NCI-H128 (cell line): ENCODE results near the gene GNG7.

Experiments
- DNase-seq: peaks from one replicate; lab custom pipeline; 2025; ENCODE audit not compliant: unreplicated experiment; lab: John Stamatoyannopoulos, UW

Gene GNG7

DNA sequence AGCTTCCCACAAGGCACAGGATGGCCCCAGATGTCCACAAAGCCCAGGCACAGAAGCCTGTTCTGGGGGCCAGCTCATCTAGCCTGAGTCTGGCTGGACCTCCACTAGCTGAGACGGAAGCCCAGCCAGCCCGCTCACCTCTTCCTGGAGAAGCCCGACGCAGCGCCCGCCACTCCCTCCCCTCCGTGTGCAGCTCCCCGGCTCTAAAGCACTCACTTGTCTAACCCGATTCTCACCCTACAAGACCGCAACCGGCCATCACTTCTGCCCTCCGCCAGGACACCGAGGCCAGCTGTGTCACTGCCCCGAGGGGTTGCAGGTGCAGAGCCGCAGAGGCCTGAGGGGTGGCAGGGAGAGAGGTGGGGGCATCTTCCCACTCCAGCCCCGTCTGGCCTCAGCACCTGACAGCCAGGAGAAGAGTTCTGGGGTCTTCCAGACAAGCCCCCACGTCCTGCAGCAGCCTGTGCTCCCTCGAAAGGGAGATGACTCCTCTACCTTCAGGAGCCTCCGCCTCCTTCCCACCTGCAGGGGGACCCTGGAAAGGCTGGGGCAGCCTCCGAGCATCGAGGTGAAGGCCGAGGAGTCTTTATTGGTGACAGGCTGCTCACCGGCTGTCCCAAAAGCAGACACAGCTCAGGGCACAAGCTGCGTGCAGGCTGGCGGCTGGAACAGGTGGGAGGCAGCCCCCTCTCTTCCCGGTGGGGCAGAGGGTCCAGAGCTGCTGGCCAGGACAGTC lies 24.6 kb upstream of the GNG7 start:
- no peak for DNase-seq

DNA sequence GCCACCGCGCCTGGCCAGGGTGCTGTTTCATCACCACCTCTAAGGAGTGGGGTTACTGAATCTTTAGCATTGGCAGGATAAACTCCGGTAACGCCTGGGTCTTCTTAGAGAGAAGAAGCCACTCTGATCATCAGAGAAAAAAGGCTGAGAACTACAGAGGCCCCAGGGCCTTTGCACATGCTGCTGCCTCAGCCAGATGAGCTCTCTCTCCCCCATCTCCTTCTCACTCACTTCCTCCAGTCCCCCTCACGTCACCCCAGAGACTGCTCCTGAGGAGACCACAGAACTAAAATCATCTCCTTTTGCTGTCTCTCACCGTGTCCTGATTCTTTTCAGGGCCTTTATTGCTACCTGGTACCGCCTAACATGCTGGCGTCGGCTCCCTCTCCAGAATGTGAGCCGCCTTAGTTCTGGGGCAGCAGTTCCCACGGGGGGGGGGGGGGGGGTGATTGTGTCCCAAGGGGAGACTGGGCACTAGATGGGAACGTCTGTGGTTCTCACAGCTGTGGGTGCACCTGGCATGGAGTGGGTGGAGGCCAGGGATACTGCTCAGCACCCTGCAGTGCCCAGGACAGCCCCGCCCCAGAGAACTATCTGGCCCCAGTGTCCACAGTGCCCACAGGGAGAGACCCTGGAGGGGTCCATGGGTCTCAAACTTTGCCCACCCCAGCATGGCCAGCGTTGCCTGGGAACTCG lies 23.8 kb upstream of the GNG7 start:
- DNase-seq, result no peak

DNA sequence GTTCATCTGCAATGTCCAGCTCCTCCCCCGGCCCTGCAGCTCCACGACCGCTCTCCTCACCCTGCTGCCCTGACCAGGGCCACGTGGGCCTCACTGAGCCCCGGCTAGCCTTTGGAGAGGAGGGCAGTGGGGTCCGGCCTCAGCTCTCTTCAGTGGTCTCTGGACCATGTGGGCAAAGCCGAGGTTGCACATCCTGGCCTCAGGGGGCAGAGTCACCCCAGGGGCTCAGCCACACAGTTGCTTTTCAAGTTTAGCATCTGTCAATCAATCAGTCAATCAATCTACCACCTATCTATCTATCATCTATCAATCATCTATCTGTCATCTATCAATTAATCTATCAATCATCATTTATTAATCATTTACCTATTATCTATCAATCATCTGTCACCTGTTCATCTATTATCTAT lies 21.7 kb upstream of the GNG7 start:
- DNase-seq, result no peak

DNA sequence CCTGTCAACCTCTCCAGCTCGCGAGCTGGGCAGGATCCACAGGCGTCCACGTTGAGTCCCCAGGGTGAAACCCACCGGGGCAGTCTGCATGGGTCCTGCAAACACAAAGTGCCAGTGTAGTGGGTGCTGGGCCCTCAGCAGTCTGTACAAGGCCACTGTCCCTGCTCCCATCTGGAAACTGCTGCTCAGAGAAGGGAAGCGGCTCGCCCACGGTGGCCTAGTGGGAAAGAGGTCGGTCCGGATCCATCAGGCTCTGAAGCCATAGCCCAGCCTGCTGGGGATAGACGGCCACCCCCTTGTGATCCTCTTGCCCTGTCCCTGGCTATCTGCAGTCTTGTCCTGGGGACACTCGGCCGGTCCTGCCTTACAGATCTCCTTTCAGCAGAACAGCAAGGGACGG lies 21.3 kb upstream of the GNG7 start:
- DNase-seq, result no peak

DNA sequence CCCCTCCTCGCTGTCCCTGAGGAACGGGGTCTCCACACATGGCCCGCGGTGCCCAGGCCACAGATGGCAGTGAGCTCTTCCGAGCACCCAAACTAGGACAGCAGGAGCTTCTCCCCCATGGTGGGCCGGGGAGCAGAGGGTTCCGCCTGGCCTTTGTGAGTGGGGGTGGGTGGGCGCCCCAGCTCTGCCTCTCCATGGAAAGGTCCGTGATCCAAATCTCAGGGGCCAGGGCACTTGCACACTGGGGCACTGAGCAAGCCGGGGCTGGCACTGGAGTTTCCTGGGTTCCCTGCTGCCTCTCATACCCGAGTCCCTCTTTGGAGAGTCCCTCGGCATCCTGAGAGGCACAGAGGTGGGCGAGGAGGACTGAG lies 20.8 kb upstream of the GNG7 start:
- DNase-seq, result no peak

DNA sequence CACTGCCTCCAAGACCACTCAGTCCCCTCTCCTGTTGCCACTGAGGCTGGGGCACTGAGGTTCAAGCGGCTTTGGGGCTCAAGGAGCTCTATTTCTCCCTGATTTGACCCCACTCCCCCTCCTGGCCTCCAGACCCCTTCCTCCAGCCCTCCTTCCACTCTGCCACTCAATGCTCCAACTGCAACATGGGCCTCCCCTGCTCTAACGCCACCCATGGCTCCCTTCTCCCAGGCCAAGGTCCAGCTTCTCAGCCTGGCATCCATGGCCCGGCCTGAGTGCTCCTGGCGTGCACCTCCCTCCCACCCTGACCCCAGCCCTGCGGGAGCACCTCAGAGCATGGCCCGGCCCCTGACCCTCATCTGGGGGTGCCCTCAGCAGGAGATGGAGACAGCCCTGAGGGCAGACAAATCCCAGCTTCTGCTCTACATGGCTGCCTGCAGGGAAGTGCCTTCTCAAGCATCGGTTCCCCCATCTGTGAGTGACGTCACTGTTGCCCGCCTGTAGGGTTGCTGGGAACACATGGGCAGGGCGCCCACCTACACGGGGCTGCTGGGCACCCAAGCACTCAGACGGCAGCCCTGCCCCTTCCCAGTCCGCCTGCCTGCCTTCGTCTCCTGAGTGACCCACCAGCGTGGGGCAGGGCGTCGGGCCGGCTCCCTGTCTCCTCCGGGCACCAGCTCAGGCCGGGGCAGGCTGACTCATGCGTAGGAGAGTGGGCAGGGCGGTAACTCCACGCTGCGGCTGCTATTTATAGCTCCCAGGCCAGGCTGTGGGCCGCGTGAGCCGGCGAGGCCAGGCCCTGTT lies 20.2 kb upstream of the GNG7 start:
- no peak for DNase-seq

DNA sequence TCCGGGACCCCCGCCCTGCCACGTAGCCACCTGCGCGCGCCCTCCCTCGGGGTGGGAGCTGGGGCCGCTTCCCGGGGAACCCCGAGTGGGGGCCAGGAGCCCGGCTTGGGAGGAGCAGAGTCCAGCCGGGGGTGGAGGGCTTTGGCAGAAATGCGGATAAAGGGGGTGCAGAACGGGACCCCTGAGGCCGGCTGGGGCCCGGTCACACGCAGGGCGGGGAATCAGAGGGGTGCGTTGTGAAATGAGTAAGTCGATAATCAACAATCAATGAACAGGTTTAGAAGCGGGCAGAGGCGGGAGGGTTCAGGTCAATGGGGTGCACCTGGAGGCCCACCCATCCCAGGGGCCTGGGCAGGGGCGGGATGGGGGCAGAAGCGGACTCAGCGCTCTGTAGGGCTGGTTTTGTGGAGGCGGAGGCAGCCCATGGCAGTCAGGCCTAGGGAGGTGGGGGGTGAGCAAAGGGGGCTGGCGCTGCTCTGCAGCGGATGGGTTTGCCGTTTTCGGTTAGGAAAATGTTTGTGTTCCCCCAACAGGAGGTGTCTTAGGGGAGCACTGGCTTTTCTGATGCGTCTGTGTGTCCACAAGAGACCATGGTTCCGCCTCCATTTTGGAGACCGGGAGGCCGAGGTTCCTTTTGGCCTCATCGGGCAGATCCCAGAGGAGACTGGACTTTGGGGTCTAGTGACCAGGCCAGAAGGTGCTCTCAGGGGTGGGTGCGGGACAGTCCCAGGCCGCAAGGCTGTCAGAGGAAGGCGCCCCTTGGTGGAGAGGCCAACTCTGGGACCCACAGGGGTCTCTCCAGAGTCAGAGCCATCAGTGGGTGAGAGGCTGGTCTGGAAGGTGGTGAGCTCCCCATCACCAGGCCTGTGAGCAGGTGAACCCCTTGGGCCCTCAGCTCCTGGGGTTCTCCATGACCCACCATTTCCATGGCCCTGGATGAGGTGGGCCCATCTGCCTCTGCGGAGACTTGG lies 19.4 kb upstream of the GNG7 start:
- DNase-seq, result no peak

DNA sequence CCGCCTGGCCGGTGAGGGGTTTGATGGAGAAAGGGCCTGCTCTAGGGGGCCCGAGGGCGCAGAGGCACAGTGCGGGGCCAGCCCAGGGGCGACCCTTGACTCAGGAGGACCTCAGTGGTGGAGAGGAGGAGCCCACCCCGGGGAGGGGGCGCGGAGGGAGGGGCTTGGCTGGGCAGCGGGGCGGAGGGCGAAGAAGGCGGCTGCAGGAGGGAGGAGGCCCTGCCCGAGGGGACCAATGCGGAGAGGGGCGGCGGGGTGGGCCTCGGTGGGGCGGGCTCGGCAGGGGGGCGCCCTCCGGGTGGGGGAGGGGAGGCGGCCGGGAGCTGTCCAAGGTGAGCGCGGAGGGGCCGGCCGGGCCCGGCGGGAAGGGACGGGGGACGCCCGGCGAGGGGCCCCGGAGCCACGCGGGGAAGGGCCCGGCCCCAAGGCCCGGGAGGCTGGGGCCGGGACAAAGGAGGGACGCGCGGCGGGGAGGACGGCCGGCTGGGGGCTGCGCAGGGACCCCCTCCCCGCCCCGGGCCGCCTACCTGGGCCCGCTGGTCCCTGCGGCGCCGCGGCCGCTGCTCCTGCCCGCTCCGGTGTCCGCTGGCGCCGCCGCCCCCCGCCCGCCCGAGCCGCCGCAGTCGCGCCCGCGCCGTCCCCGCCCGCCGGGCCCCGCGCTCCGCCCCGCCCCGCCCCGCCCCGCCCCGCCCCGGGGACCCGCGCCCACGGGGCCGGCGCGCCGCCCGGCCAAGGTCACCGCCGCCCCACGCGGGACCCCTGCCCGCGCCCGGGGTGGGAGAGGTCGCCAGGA lies 18.5 kb upstream of the GNG7 start, which contains the start of gene DIRAS1:
DIRAS1 (minus strand) TSS at position 596 of the 793 bp plus-strand sequence. CDS start 3,566 bp downstream, outside the sequence.
- DNase-seq, result no peak

DNA sequence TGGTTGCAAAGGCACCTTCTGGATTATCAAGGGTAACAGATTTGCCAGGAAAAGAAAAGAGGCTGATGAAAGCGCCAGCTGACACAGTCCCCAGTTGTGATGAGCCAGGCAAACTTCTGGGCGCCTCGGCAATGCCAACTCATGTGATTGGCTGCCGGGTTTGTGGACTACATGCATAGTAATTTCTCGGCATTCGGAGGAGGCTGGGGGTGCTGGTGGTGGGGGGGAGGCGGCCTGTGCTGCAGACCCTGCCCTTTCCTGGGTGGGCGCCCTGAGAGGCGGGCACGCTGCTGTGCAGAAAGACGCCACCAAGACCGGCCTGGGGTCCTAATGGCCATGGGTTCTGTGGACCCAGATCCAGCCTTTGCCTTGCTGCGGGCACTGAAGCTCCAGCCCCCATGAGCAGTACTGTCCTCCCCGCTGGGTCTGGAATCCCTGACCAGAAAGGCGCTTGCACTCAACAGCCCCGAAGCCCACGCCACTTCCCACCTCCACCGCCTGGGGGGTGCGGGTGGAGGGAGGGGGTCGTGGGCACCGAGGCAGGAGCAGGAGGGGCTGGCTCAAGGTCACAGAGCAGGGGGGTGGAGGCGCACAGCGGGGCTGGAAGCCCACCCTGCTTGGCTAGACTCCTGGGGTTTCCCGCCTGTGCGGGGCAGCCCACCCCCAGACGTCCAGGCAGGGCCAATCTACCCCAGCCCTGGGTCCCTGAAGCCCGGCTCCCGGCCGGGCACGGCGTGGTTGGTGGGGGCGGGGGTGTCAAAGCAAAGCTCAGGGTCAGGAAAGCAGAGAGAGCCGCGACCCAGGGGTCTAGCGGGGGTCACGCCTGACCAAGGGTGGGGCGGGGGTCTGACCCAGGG lies 17.7 kb upstream of the GNG7 start:
- DNase-seq, result no peak

DNA sequence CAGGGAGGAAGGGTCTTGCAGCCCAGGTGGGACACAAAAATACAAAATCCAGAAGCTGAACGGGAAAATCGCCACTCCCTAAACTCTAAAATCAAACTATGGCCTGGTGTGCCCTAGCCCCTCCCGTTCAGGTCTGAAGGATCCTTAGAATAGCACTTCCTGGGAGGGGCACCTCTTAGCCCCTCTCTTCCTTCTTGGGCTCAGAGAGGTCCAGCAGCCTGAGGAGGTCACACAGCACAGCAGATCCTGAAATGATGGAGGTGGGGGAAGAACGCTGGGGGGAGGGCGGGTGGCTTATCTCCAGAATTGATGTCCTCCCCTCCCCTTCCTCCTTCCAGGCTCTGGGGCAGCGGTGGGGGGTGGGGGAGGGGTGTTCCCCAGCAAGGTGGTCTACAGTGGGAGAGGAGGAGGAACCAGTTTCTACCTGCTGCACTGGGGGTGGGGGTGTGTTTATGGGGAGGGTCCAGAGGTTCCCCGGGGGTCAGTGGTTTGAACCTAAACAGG lies 16.8 kb upstream of the GNG7 start:
- no peak for DNase-seq

DNA sequence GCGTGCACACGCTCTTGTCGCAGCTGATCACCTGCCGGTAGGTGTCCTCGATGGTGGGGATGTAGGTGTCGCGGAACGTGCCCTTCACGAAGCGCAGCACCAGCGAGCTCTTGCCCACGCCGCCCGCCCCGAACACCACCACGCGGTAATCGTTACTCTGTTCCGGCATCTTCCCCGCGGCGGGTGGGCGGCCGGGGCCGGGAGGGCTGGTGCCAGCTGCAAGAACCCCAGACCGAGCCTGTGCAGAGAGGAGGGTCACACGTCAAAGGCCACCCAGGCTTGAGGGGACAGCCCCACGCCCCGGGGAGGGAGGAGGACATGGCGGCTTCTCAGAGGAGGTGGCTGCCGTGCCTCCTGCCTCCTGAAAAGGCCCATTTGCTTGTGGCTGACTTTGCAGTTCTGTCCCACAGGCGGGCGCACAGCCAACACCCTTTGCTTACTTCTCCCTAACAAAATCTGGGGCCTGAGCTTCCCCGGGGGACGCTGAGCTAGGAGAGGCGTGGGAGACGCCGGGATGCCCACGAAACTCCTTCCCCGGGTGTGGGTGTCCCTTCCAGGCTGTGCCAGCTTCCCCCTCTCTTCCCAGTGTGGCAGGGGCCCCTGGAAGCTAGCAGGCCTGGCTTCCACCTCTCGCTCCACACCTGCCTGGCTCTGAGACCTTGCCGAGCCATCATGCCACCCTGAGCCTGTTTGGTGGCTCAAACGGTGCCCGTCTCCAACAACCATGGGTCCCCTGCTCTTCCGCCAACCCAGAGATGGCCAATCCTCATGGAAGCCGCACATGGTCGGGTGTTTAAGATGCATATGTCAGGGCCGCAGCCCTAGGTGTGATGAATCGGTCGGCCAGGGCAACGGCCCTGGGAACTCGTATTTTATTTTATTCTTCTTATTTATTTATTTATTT lies 15.4 kb upstream of the GNG7 start:
- no peak for DNase-seq

DNA sequence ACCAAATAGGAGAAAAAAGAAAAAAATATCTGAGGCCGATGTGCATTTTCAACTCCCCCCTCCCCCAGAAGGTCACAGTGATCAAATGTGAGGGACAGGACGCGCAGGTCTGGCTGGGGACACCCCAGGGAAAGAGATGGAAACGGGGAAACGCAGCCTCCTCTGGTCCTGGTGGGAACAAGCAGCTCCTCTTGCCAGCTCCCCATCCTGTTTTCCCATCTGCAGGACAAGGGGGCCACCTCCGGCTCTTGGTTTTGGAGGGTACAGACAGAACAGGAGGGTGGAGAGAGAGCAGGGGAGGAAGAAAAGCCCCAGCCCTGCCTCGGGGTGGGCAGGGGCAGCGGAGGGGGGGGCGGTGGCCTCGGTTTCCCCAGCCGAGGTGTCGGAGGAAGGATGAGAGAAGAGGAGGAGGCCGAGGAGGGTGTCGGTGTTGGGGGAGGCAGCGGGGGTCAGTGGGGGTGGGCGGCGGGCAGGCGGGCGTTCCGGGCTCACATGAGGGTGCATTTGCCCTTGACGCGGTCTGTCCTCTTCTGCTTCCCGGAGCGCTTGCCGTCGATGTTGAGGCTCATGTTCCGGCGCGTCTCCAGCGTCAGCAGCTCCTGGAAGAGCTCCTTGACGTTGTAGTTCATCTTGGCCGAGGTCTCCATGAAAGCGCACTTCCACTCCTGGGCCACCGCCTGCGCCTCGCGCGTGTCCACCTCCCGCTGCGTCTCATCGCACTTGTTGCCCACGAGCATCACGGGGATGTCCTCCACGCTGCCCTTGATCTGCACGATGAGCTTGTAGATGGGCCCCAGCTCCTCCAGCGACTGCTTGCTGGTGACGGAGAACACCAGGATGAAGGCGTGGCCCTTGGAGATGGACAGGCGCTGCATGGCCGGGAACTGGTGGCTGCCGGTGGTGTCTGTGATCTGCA lies 14.5 kb upstream of the GNG7 start:
- DNase-seq, result no peak

DNA sequence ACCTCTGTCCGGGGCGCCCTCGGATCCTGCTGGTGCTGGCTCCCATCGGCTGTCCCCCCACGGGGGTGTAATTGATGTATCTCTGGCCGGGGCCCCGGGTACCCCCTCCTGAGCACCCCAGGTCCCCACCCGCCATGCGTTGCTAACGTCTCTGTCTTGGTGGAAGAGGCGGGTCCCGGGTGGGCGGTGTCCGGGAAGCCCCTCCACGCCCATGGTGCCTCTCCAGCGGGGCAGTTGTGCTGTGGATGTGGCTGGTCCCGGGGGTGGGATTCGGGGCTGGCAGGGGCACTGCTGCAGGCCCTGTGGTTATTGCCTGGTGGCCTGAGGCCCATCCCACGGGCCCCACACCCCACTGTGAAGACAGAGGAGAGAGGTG lies 13.8 kb upstream of the GNG7 start:
- DNase-seq, result no peak

DNA sequence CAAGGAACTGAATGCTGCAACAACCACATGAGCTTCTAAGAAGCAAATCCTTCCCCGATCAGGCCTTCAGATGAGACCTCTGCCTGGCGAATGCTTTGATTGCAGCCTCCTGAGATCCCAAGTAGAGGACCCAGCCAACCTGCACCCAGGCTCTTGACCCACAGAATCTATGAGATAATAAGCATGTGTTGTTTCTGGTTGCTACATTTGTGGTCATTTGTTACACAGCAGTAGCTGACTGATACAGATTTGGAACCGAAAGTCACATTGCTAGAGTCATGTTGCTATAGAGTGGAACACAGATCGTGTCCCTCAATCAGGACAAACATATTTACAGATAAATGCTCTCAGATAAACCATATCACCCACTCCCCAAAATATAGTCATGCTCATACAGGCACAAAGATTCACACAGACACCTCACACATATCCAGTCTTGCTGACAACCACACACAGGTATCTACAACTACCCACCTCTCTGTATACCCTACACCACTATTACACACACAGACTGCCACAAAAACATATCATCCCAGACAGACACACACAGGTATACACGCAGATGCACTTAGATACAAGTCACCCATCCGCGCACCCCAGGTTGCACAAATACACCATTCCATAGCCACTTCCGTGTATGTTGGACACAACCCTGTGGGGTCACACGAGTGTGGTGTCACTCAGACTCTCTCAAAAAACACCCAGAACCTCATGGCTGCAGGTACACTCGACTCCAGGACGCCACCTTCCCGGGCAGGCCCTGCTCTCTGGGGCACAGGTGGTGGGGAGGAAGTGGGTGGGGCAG lies 13.2 kb upstream of the GNG7 start:
- no peak for DNase-seq

DNA sequence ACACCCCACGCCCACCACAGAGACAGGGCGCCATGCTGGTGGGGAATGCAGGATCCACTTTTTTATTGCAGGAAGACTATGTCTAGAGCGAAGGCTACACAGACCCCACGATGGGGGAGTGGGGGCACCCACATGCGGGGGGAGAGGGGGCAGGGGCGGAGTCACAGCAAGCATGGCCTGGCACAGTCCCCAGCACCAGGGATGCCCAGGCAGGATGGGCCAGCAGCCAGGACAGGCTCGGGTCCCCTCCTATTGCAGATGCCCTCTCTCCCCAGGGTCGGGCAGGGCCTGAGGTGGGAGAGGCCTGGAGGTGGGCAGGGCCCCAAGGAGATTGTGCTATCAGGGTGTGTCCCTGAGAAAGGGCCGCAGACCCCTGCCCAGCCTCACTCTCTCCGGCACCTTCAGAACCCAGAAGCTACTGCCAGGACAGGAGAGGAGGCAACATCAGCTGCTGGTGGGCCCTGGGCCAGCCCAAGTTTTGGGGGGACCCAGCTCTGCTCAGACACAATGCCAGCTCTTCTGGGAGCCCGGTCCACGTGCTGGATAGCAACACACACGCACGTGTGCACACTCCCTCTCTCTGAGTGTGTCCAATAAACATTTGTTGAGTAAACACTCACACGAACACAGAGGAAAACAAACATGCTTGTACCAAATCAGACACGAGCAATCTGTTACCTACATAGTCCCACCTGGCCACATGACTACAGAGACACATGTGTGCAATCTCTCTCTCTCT lies 12.2 kb upstream of the GNG7 start:
- no peak for DNase-seq
